Nephron (organoid): ENCODE measurements around the gene LCN9.

Experiments used
- H3K27ac Mint-ChIP-seq, 3 experiments: 2 replicates each; pipeline ENCODE4 v1.8.0; 2020; ENCODE audit warnings: mixed read lengths in 3 of 3, mild to moderate bottlenecking in 2 of 3, moderate library complexity in 1 of 3
- H3K27me3 Mint-ChIP-seq: 2 replicates; pipeline ENCODE4 v1.8.0; 2021; ENCODE audit warnings: low read depth, mild to moderate bottlenecking, moderate library complexity, mixed read lengths
- H3K36me3 Mint-ChIP-seq: 2 replicates; pipeline ENCODE4 v1.8.0; 2020; ENCODE audit warnings: low read depth, mixed read lengths
- H3K4me1 Mint-ChIP-seq: 2 replicates; pipeline ENCODE4 v1.8.0; 2020; ENCODE audit warnings: mixed read lengths
- H3K4me3 Mint-ChIP-seq, 3 experiments: 2 replicates each; pipeline ENCODE4 v1.8.0; 2020; ENCODE audit warnings: mild to moderate bottlenecking in 3 of 3, mixed read lengths in 3 of 3, moderate library complexity in 2 of 3
- H3K9me3 Mint-ChIP-seq: 2 replicates; pipeline ENCODE4 v1.8.0; 2020; ENCODE audit warnings: mixed read lengths
- CTCF ChIP-seq, 3 experiments: fragments of 200-600 bp; sonication (generic); IDR thresholded peaks; one replicate each; pipeline ENCODE4 v1.5.0; 2021; ENCODE audit warnings: antibody characterized with exemption in 3 of 3; ENCODE audit not compliant: unreplicated experiment in 3 of 3

The LCN9 gene

GRCh38 chr9:135649508-135649907, 13.6 kb upstream of the LCN9 start:
- Mint-ChIP-seq H3K27ac (no peak overlapping the region), H3K36me3 (peaks cover 5% of the 10 kb centered on the region), H3K9me3 (peaks cover 56% of the 10 kb centered on the region), H3K4me3 (no peak overlapping the region), H3K4me1 (no peaks in the 10 kb centered on the region), H3K27me3 (peaks cover 3% of the 10 kb centered on the region)
- TF ChIP-seq CTCF (IDR thresholded peaks at IDR 0.05; ENCODE audit: unreplicated experiment in 3 of 3), result no peak

GRCh38 chr9:135650408-135650807, 12.7 kb upstream of the LCN9 start:
- H3K4me3 Mint-ChIP-seq, result no peak overlapping the region
- H3K27me3 Mint-ChIP-seq, result no peaks in the 10 kb centered on the region
- H3K9me3 Mint-ChIP-seq, result peaks cover 51% of the 10 kb centered on the region
- peaks cover 5% of the 10 kb centered on the region for H3K36me3 Mint-ChIP-seq
- no peak overlapping the region for H3K27ac Mint-ChIP-seq
- no peak for TF ChIP-seq CTCF (IDR thresholded peaks at IDR 0.05; ENCODE audit: unreplicated experiment in 3 of 3)
- no peaks in the 10 kb centered on the region for H3K4me1 Mint-ChIP-seq

- Mint-ChIP-seq H3K9me3 (peaks cover 27% of the 10 kb centered on the region), H3K4me3 (no peak overlapping the region), H3K36me3 (peaks cover 3% of the 10 kb centered on the region), H3K27me3 (no peaks in the 10 kb centered on the region), H3K4me1 (no peaks in the 10 kb centered on the region), H3K27ac (no peak overlapping the region)
- no peak for TF ChIP-seq CTCF (IDR thresholded peaks at IDR 0.05; ENCODE audit: unreplicated experiment in 3 of 3)
Observed at GRCh38 chr9:135655317-135655716, 7.8 kb upstream of the LCN9 start.

GRCh38 chr9:135657416-135657815, 5.7 kb upstream of the LCN9 start:
- Mint-ChIP-seq H3K4me3 (no peak overlapping the region), H3K4me1 (peaks cover 8% of the 10 kb centered on the region), H3K27me3 (no peaks in the 10 kb centered on the region), H3K9me3 (peaks cover 12% of the 10 kb centered on the region), H3K36me3 (no peaks in the 10 kb centered on the region), H3K27ac (no peak overlapping the region)
- TF ChIP-seq CTCF (IDR thresholded peaks at IDR 0.05; ENCODE audit: unreplicated experiment in 3 of 3), result no peak

- H3K4me1 Mint-ChIP-seq, result peaks cover 15% of the 10 kb centered on the region
- H3K36me3 Mint-ChIP-seq, result no peaks in the 10 kb centered on the region
- H3K9me3 Mint-ChIP-seq, result peaks cover 6% of the 10 kb centered on the region
- TF ChIP-seq CTCF (IDR thresholded peaks at IDR 0.05; ENCODE audit: unreplicated experiment in 3 of 3), result no peak
- no peaks in the 10 kb centered on the region for H3K27me3 Mint-ChIP-seq
- no peak overlapping the region for H3K27ac Mint-ChIP-seq
- no peak overlapping the region for H3K4me3 Mint-ChIP-seq
Observed at GRCh38 chr9:135659252-135659651, 3.9 kb upstream of the LCN9 start.

- no peaks in the 10 kb centered on the region for H3K36me3 Mint-ChIP-seq
- no peak overlapping the region for H3K4me3 Mint-ChIP-seq
- no peak overlapping the region for H3K27ac Mint-ChIP-seq
- no peak for TF ChIP-seq CTCF (IDR thresholded peaks at IDR 0.05; ENCODE audit: unreplicated experiment in 3 of 3)
- H3K27me3 Mint-ChIP-seq, result no peaks in the 10 kb centered on the region
- H3K9me3 Mint-ChIP-seq, result peaks cover 3% of the 10 kb centered on the region
- H3K4me1 Mint-ChIP-seq, result peaks cover 15% of the 10 kb centered on the region
Observed at GRCh38 chr9:135660407-135660806, 2.7 kb upstream of the LCN9 start.
